HEK293T (cell line): Measurements from ENCODE around the gene APLN.

Experiments used
- CTCF ChIA-PET: fragments of 350-600 bp; formaldehyde crosslinking; extraction: SDS; loops from one replicate; lab custom pipeline; 2021; ENCODE audit warnings: antibody characterized with exemption, inconsistent platforms; lab: Yijun Ruan, JAX
- POLR2A ChIA-PET: fragments of 350-600 bp; formaldehyde crosslinking; extraction: SDS; loops from one replicate; lab custom pipeline; 2020; ENCODE audit warnings: antibody characterized with exemption, inconsistent platforms; lab: Yijun Ruan, JAX
- DNase-seq: peaks from one replicate; pipeline ENCODE4 v3.0.0; 2012; ENCODE audit warnings: mixed read lengths; ENCODE audit errors: extremely low spot score
- ARNT ChIP-seq: fragments of 450-650 bp; IDR thresholded peaks from 2 replicates; pipeline ENCODE4 v1.6.1; 2017; ENCODE audit warnings: mild to moderate bottlenecking
- BHLHE40 ChIP-seq: fragments of 450-650 bp; IDR thresholded peaks from 2 replicates; pipeline ENCODE4 v1.6.1; 2016; ENCODE audit warnings: mild to moderate bottlenecking, moderate library complexity, borderline replicate concordance
- CTBP1 ChIP-seq: fragments of 450-650 bp; IDR thresholded peaks from 2 replicates; pipeline ENCODE4 v1.6.1; 2016; ENCODE audit warnings: borderline replicate concordance
- ELF4 ChIP-seq: fragments of 450-650 bp; IDR thresholded peaks from 2 replicates; pipeline ENCODE4 v1.6.1; 2017; ENCODE audit warnings: antibody characterized with exemption
- FOXA1 ChIP-seq: fragments of 450-650 bp; IDR thresholded peaks from 2 replicates; pipeline ENCODE4 v1.6.1; 2016; ENCODE audit warnings: mild to moderate bottlenecking
- FOXK2 ChIP-seq: fragments of 450-650 bp; IDR thresholded peaks from 2 replicates; pipeline ENCODE4 v1.6.1; 2016; ENCODE audit warnings: mild to moderate bottlenecking
- FOXM1 ChIP-seq: fragments of 450-650 bp; IDR thresholded peaks from 2 replicates; pipeline ENCODE4 v1.6.1; 2017; ENCODE audit warnings: mild to moderate bottlenecking, borderline replicate concordance
- HDGF ChIP-seq: fragments of 450-650 bp; IDR thresholded peaks from 2 replicates; pipeline ENCODE4 v1.6.1; 2017; ENCODE audit warnings: antibody characterized with exemption, borderline replicate concordance
- L3MBTL2 ChIP-seq: fragments of 450-650 bp; conservative IDR thresholded peaks from 2 replicates; pipeline ENCODE4 v1.6.1; 2016; ENCODE audit warnings: mild to moderate bottlenecking
- LEF1 ChIP-seq: fragments of 450-650 bp; IDR thresholded peaks from 2 replicates; pipeline ENCODE4 v1.6.1; 2017; ENCODE audit warnings: mild to moderate bottlenecking, borderline replicate concordance
- NFRKB ChIP-seq: fragments of 450-650 bp; IDR thresholded peaks from 2 replicates; pipeline ENCODE4 v1.6.1; 2016; ENCODE audit warnings: mild to moderate bottlenecking, moderate library complexity
- PKNOX1 ChIP-seq: fragments of 450-650 bp; IDR thresholded peaks from 2 replicates; pipeline ENCODE4 v1.6.1; 2016
- SP1 ChIP-seq: fragments of 450-650 bp; IDR thresholded peaks from 2 replicates; pipeline ENCODE4 v1.6.1; 2017
- SUZ12 ChIP-seq: fragments of 450-650 bp; IDR thresholded peaks from 2 replicates; pipeline ENCODE4 v1.6.1; 2016; ENCODE audit warnings: mild to moderate bottlenecking
- TARDBP ChIP-seq: fragments of 450-650 bp; IDR thresholded peaks from 2 replicates; pipeline ENCODE4 v1.6.1; 2016
- ZNF384 ChIP-seq: fragments of 450-650 bp; IDR thresholded peaks from 2 replicates; pipeline ENCODE4 v1.6.1; 2016

APLN gene

GRCh38 chrX:129654652-129655546 lies at the start of gene APLN:
APLN (minus strand) TSS chrX:129654956; CDS start chrX:129654630, 326 bp downstream.
- CTCF ChIA-PET, result interaction anchor here (1.3 kb wide), 1 partner anchor 72 kb away, joined by 5 read pairs; no protein-coding TSS in a partner anchor
- DNase-seq, result peak; percentile 68
- TF ChIP-seq NFRKB, result no peak
- no peak for TF ChIP-seq PKNOX1
- no peak for TF ChIP-seq SUZ12
- no peak for TF ChIP-seq CTBP1
- TF ChIP-seq LEF1, result 0 out of 2 replicates have a peak, but pooled peaks have one; percentile 29
- no peak for TF ChIP-seq TARDBP
- TF ChIP-seq FOXM1, result no peak
- POLR2A ChIA-PET, result interaction anchor here (0.9 kb wide), 1 partner anchor 16 kb away, joined by 3 read pairs; no protein-coding TSS in a partner anchor

DNA sequence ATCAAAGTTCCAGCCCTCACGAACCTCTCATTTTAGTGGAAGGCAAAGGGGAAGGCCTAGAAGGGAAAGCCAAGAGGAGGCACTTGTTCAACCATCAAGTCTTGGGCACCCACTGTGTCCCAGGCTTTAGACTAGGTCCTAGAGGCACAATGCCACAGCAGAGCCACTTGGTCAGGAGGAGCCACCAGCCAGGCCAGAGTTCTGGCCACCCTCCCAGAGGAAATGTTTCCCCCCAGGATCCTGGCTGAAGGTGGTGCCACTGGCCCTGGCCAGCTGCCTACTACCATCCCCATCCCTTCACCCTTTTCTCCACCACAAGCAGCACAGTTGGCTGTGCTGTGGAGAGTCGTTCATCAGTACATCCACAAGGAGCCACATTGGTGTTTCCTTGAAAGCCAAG lies 49.7 kb upstream of the APLN start:
- ChIA-PET POLR2A (no interaction called here), CTCF (no interaction called here)
- no peak for DNase-seq
- TF ChIP-seq PKNOX1, result no peak
- TF ChIP-seq FOXA1, result no peak
- no peak for TF ChIP-seq CTBP1
- TF ChIP-seq BHLHE40, result no peak
- TF ChIP-seq SUZ12, result no peak
- TF ChIP-seq ZNF384, result no peak
- no peak for TF ChIP-seq NFRKB
- no peak for TF ChIP-seq SP1
- no peak for TF ChIP-seq ARNT
- TF ChIP-seq ELF4, result no peak
- no peak for TF ChIP-seq FOXM1
- no peak for TF ChIP-seq L3MBTL2
- no peak for TF ChIP-seq FOXK2
- TF ChIP-seq LEF1, result no peak
- no peak for TF ChIP-seq HDGF
- TF ChIP-seq TARDBP, result no peak

DNA sequence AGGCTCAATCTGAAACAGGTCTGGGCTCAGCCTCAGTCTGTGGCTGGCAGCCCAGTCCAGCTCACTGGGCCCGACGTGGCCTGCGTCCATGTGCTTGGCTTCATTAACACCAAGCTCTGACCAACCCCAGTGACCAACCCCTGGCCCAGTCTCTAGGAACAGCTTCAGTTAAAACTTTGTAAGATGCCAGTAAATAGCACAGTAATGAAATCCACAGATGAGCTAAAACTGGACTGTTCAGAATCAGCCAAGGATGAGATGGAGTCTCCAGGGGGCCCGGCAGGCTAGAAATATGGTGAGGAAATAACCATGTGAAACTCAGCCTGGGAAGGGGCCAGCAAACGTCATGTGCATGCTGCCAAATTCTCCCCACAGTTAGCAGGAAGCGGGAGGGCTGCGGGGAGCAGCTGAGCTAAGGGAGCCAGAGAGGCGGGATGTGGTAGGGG lies 46.9 kb upstream of the APLN start:
- ChIA-PET CTCF (no interaction called here), POLR2A (no interaction called here)
- DNase-seq, result no peak
- no peak for TF ChIP-seq HDGF
- no peak for TF ChIP-seq SP1
- no peak for TF ChIP-seq SUZ12
- TF ChIP-seq FOXK2, result no peak
- no peak for TF ChIP-seq L3MBTL2
- TF ChIP-seq ARNT, result no peak
- TF ChIP-seq NFRKB, result no peak
- no peak for TF ChIP-seq TARDBP
- no peak for TF ChIP-seq LEF1
- no peak for TF ChIP-seq FOXA1
- no peak for TF ChIP-seq ELF4

DNA sequence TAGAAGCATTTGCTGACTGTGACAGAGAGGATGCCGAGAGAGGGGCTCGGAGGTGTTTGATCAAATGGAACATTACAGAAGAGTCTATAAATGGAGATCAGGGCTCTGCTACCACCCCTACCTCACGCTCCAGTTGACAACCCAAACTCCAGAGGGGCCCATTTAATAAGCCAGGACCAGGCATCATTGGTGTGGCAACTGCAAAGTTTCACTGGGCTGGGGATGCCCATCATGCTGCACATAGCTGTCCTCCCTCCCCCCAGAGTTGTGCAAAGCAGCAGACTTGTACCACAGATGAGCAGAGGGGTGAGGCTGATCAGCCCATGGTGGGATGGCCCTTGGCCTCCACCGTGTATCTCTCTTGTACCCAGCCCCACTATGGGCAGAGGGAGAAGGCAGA lies 45.8 kb upstream of the APLN start:
- ChIA-PET POLR2A (no interaction called here), CTCF (no interaction called here)
- no peak for TF ChIP-seq TARDBP
- no peak for TF ChIP-seq HDGF
- TF ChIP-seq ELF4, result no peak
- TF ChIP-seq BHLHE40, result no peak
- no peak for TF ChIP-seq ZNF384
- TF ChIP-seq SP1, result no peak
- no peak for TF ChIP-seq FOXK2
- TF ChIP-seq L3MBTL2, result no peak
- TF ChIP-seq FOXM1, result no peak
- no peak for TF ChIP-seq LEF1
- DNase-seq, result no peak

DNA sequence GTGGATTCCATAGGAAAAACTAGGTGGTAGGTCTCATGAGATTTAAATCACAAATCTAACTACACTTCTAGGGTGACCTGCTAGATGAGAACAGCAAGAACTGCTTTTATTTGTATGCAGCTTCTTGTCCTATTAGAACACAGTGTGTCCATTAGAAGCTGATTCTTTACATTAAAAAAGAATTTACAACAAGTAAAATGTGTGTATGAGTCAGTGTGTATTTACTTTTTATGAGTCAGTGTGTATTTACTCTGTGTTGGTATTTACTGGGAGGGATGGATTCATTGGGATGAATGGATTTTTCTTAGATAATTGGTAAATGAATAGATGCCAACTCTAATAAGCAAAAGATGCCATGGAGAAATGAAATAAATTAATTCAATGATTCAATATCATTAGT lies 43.4 kb upstream of the APLN start:
- DNase-seq, result no peak
- ChIA-PET POLR2A (no interaction called here), CTCF (no interaction called here)
- TF ChIP-seq SP1, result no peak
- no peak for TF ChIP-seq ELF4
- TF ChIP-seq ARNT, result no peak
- TF ChIP-seq PKNOX1, result no peak
- no peak for TF ChIP-seq SUZ12
- no peak for TF ChIP-seq FOXK2
- TF ChIP-seq HDGF, result no peak
- TF ChIP-seq CTBP1, result no peak
- TF ChIP-seq BHLHE40, result no peak
- TF ChIP-seq L3MBTL2, result no peak
- TF ChIP-seq FOXA1, result no peak
- no peak for TF ChIP-seq NFRKB
- no peak for TF ChIP-seq LEF1
- TF ChIP-seq FOXM1, result no peak
